OCI-LY7 (cell line): Measurements from ENCODE around the gene TNS2. TPM values are rescaled to one million over a fixed set of nuclear protein-coding genes. Genes with fewer than 3 reads are reported as not detected.

ENCODE experiments used
- BruUV-seq: library from RNA; stranded (reverse); fragments of 400-500 nt; replicated peaks from 2 replicates; lab custom pipeline; 2021; lab: Mats Ljungman, UMichigan
- CTCF ChIA-PET: fragments of 300-600 bp; sonication (Branson Sonifier 250); formaldehyde crosslinking; loops from one replicate; lab custom pipeline; 2022; ENCODE audit warnings: antibody characterized with exemption; ENCODE audit not compliant: unreplicated experiment; lab: Charles Lee
- POLR2A ChIA-PET: fragments of 300-600 bp; sonication (Branson Sonifier 250); formaldehyde crosslinking; loops from one replicate; lab custom pipeline; 2022; ENCODE audit warnings: antibody characterized with exemption; lab: Charles Lee
- DNase-seq: peaks from one replicate; pipeline ENCODE4 v3.0.0-alpha.2; 2015; ENCODE audit warnings: low spot score
- H2AFZ ChIP-seq: fragments of 200-600 bp; sonication (generic), shearing (Covaris generic); 2 replicates; pipeline ENCODE4 v1.6.1; 2014; ENCODE audit warnings: mild to moderate bottlenecking, antibody characterized with exemption, low read length, moderate library complexity
- H3K27ac ChIP-seq: fragments of 200-600 bp; sonication (generic); 2 replicates; pipeline ENCODE4 v1.5.1; 2014; ENCODE audit warnings: mixed run types, low read depth, mild to moderate bottlenecking, moderate library complexity, low read length, inconsistent platforms; ENCODE audit not compliant: poor library complexity, severe bottlenecking
- H3K36me3 ChIP-seq: fragments of 200-600 bp; sonication (generic); 2 replicates; pipeline ENCODE4 v1.6.1; 2014; ENCODE audit warnings: mild to moderate bottlenecking, antibody characterized with exemption, low read length, moderate library complexity, mixed read lengths; ENCODE audit not compliant: insufficient read depth
- H3K4me1 ChIP-seq: fragments of 200-600 bp; sonication (generic); 2 replicates; pipeline ENCODE4 v1.5.1; 2014; ENCODE audit warnings: mild to moderate bottlenecking, low read length; ENCODE audit not compliant: insufficient read depth, poor library complexity, severe bottlenecking
- H3K4me2 ChIP-seq: fragments of 200-600 bp; sonication (generic); 2 replicates; pipeline ENCODE4 v1.6.1; 2014; ENCODE audit warnings: mild to moderate bottlenecking, low read length
- H3K4me3 ChIP-seq: fragments of 200-600 bp; sonication (generic); 2 replicates; pipeline ENCODE4 v1.5.1; 2014; ENCODE audit warnings: mild to moderate bottlenecking, low read depth, low read length; ENCODE audit not compliant: poor library complexity, severe bottlenecking
- H3K79me2 ChIP-seq: fragments of 200-600 bp; sonication (generic); 2 replicates; pipeline ENCODE4 v1.6.1; 2016; ENCODE audit warnings: low read depth, mild to moderate bottlenecking, low read length, moderate library complexity, mixed read lengths; ENCODE audit not compliant: insufficient read depth
- H3K9me2 ChIP-seq: fragments of 200-600 bp; sonication (generic); 2 replicates; pipeline ENCODE4 v1.6.1; 2016; ENCODE audit warnings: mild to moderate bottlenecking, low read length, mixed read lengths; ENCODE audit not compliant: insufficient read depth
- H3K9me3 ChIP-seq: fragments of 200-600 bp; sonication (generic); 2 replicates; pipeline ENCODE4 v1.6.1; 2014; ENCODE audit warnings: mild to moderate bottlenecking, mixed run types, low read length, mixed read lengths
- H4K20me1 ChIP-seq: fragments of 200-600 bp; sonication (generic); 2 replicates; pipeline ENCODE4 v1.6.1; 2014; ENCODE audit warnings: mild to moderate bottlenecking, antibody characterized with exemption, low read length, moderate library complexity, mixed read lengths; ENCODE audit not compliant: insufficient read depth
- CTCF ChIP-seq: fragments of 200-600 bp; sonication (generic); conservative IDR thresholded peaks from 2 replicates; pipeline ENCODE4 v1.5.1; 2014; ENCODE audit warnings: mild to moderate bottlenecking, antibody characterized with exemption, low read length, moderate library complexity, mixed read lengths
- EZH2phosphoT487 ChIP-seq: fragments of 200-600 bp; sonication (generic); IDR thresholded peaks from 2 replicates; pipeline ENCODE4 v1.6.1; 2018; ENCODE audit warnings: low read depth, borderline replicate concordance, mild to moderate bottlenecking, mixed run types, antibody characterized with exemption, low read length, moderate library complexity, mixed read lengths
- intact Hi-C: fragments of 100-400 bp; cut with micrococcal nuclease; formaldehyde crosslinking; loops from one replicate; pipeline ENCODE4 v1.10.0; 2022; ENCODE audit not compliant: unreplicated experiment
- total RNA-seq, 2 experiments: library from RNA; depleted of rRNA in 1 of 2; stranded (reverse); fragments of >200 nt in 1 of 2; shearing (Covaris generic) in 1 of 2; gene quantifications; 2 replicates each; pipeline ENCODE4 v1.2.3, GENCODE V29; 2014 to 2022

Gene TNS2
- total RNA-seq, 2 experiments from 2014 or later = 0.25 to 1.6 TPM

GRCh38 chr12:53100466-53101151 is 50.7 kb downstream of the TNS2 start:
- BruUV-seq = no TSS peak

DNA sequence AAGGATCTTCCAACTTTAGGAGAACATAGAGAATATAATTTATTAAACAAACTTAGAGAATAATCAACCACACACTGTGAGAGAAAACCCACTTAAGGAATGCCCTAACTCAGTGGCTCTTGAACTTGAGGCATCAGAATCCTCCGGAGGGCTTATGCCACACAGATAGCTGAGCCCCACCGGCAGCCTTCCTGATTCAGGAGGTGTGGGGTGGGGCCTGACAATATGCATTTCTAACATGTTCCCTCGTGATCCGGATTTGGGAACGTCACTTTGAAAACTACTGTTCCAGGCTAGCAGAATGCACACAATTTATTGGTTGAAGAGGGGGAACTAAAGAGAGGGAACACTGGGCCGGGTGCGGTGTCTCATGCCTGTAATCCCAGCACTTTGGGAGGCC is 51.4 kb downstream of the TNS2 start:
- CTCF ChIA-PET = interaction anchor here (1.7 kb wide), 1 partner anchor 35 kb away, joined by 13 read pairs; no protein-coding TSS in a partner anchor
- no peaks in the 10 kb centered on the region for H4K20me1 ChIP-seq
- H3K27ac ChIP-seq = no peak overlapping the region
- intact Hi-C loops = no loop called here
- H3K4me1 ChIP-seq = peaks cover 45% of the 10 kb centered on the region
- no peaks in the 10 kb centered on the region for H3K9me3 ChIP-seq
- H3K79me2 ChIP-seq = no peaks in the 10 kb centered on the region
- BruUV-seq = no TSS peak
- H3K4me3 ChIP-seq = no peak overlapping the region
- no peak for DNase-seq
- no peak overlapping the region for H3K4me2 ChIP-seq
- POLR2A ChIA-PET = interaction anchor here (0.6 to 3.2 kb wide), 2 partner anchors 22 to 100 kb away, joined by 3 to 29 read pairs; partner anchors contain the start of gene SPRYD3
- H3K9me2 ChIP-seq = no peaks in the 10 kb centered on the region
- H2AFZ ChIP-seq = no peak overlapping the region
- no peaks in the 10 kb centered on the region for H3K36me3 ChIP-seq
- TF ChIP-seq EZH2phosphoT487 = no peak
- no peak for TF ChIP-seq CTCF

More at GRCh38 chr12:53100466-53101151, 50.7 kb downstream of the TNS2 start:
- ChIA-PET CTCF (interaction anchor here (0.6 to 2.3 kb wide), 2 partner anchors 35 to 119 kb away, joined by 3 to 9 read pairs; no protein-coding TSS in a partner anchor), POLR2A (interaction anchor here (0.6 to 3.2 kb wide), 2 partner anchors 21 to 101 kb away, joined by 3 to 29 read pairs; partner anchors contain the start of gene SPRYD3)
- Histone ChIP-seq H3K36me3 (no peaks in the 10 kb centered on the region), H3K9me3 (no peaks in the 10 kb centered on the region), H3K4me2 (no peak overlapping the region), H3K9me2 (no peaks in the 10 kb centered on the region), H4K20me1 (no peaks in the 10 kb centered on the region), H3K4me1 (peaks cover 45% of the 10 kb centered on the region), H2AFZ (no peak overlapping the region), H3K79me2 (no peaks in the 10 kb centered on the region), H3K4me3 (no peak overlapping the region), H3K27ac (no peak overlapping the region)
- DNase-seq = no peak
- intact Hi-C loops = no loop called here
- TF ChIP-seq EZH2phosphoT487 (no peak), CTCF (no peak)
